PFSK-1 (cell line): Measurements from ENCODE around the gene TMEM30A.

Experiments
- FOXP2 ChIP-seq: optimal IDR thresholded peaks from 2 replicates; pipeline ENCODE3; 2011; ENCODE audit warnings: borderline replicate concordance, control low read depth, inconsistent platforms; ENCODE audit not compliant: insufficient read depth; ENCODE audit errors: extremely low read length, extremely low read depth
- POLR2AphosphoS5 ChIP-seq: IDR thresholded peaks from 2 replicates; pipeline ENCODE4 v1.6.1; 2012; ENCODE audit warnings: low read depth, mild to moderate bottlenecking, control low read depth, low read length, moderate library complexity
- SIN3A ChIP-seq: IDR thresholded peaks from 2 replicates; pipeline ENCODE4 v1.6.1; 2012; ENCODE audit warnings: mild to moderate bottlenecking, low read length, moderate library complexity, borderline replicate concordance; ENCODE audit not compliant: insufficient read depth
- TAF1 ChIP-seq: IDR thresholded peaks from 2 replicates; pipeline ENCODE4 v1.6.1; 2012; ENCODE audit warnings: low read length, control low read depth, borderline replicate concordance; ENCODE audit not compliant: insufficient read depth
- TF ChIP-seq, protein P1 (sequence below), 2 experiments: IDR thresholded peaks; 2 replicates each; pipeline versions ENCODE4 v1.6.1 to v1.8.0; 2011 to 2012; ENCODE audit warnings: low read depth in 2 of 2, low read length in 2 of 2, control low read depth in 1 of 2, inconsistent platforms in 1 of 2, mild to moderate bottlenecking in 1 of 2, moderate library complexity in 1 of 2; ENCODE audit not compliant: insufficient read depth in 1 of 2

Gene TMEM30A

DNA sequence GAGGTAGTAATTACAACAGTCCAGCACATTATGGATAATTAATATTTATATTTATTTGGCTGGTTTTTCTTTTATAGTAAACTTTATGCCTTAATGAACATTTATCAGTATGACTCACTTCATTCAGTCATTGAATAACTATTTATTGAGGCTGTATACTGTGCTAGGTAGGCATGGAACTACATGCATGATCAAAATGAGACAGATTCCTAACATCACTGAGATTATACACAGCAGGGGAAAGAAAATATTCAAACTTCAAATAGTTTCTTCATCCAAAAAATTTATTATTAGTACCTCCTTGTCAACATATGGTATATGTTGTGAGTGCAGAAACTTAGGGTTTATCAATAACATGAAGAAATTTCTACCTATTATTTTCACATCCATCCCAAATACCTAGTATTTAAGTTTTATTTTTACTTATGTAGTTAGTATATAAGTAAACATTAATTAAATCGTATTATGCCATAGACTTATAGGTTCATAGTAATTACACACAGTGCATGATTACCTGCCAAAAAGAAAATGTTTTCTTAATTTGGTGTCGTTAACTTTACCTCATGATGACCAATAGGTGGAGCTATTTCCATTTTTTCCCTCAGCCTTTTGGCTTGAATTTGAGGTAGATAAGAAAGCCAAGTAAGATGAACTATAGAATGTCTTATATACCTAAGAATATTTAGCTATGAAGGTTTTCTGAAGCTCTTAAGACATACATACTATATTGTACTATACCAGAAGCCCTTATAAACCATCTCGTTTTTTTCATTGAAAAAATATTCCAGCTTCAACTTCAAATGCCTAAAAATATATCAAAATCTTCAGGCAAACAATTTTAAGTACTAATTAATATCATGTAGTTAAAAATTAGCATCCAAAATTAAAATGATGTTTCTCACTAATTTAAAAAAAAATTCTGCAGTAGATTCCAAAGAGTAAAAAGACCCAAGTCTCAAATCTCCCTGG is 12.5 kb upstream of the TMEM30A start:
- TF ChIP-seq TAF1 = no peak
- no peak for TF ChIP-seq POLR2AphosphoS5
- TF ChIP-seq FOXP2 = no peak
- TF ChIP-seq, protein P1, sequence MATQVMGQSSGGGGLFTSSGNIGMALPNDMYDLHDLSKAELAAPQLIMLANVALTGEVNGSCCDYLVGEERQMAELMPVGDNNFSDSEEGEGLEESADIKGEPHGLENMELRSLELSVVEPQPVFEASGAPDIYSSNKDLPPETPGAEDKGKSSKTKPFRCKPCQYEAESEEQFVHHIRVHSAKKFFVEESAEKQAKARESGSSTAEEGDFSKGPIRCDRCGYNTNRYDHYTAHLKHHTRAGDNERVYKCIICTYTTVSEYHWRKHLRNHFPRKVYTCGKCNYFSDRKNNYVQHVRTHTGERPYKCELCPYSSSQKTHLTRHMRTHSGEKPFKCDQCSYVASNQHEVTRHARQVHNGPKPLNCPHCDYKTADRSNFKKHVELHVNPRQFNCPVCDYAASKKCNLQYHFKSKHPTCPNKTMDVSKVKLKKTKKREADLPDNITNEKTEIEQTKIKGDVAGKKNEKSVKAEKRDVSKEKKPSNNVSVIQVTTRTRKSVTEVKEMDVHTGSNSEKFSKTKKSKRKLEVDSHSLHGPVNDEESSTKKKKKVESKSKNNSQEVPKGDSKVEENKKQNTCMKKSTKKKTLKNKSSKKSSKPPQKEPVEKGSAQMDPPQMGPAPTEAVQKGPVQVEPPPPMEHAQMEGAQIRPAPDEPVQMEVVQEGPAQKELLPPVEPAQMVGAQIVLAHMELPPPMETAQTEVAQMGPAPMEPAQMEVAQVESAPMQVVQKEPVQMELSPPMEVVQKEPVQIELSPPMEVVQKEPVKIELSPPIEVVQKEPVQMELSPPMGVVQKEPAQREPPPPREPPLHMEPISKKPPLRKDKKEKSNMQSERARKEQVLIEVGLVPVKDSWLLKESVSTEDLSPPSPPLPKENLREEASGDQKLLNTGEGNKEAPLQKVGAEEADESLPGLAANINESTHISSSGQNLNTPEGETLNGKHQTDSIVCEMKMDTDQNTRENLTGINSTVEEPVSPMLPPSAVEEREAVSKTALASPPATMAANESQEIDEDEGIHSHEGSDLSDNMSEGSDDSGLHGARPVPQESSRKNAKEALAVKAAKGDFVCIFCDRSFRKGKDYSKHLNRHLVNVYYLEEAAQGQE (IDR thresholded peaks at IDR 0.05; ENCODE audit: insufficient read depth in 1 of 2, low read depth in 2 of 2, low read length in 2 of 2) = no peak
- no peak for TF ChIP-seq SIN3A

DNA sequence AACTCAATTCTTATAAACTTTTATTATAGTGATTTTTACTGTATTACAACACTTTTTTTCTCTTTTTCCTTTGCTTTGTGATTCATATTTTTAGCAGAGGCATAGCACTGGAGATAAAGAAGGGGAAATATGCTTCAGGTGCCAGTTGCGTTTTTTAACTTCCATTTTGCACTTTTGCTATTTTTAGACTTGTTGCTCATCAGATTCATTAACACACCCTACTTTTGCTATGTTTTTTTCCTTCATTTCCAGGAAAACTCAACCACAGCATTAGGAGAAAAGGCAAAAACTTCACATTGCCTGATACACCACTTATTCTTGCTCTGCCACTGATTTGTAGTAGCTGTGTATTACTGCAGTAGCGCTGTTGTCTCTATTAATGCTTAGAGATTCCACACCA is 8.0 kb upstream of the TMEM30A start:
- TF ChIP-seq FOXP2 (no peak), TAF1 (no peak), POLR2AphosphoS5 (no peak), SIN3A (no peak)
- TF ChIP-seq, protein P1 (IDR thresholded peaks at IDR 0.05; ENCODE audit: insufficient read depth in 1 of 2, low read depth in 2 of 2, low read length in 2 of 2) = no peak

DNA sequence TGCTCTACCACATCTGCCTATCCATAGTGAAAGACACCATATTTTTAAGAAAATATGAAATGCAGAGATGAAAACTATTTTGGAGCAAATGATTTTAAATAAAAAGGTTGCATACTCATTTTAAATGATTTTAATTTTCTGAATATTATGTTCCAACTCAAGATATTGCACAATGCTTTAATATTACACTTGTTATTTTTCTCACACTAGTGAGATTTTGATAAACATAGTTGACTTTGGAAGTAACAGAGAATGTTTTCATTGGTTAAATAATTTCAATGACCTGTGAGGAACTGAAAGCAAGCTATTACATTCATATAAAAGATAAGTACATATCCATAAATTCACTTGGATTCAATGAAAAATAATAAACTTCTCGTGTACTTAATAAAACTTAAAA is 7.2 kb upstream of the TMEM30A start:
- TF ChIP-seq SIN3A (no peak), POLR2AphosphoS5 (no peak), TAF1 (no peak)
- TF ChIP-seq, protein P1 (IDR thresholded peaks at IDR 0.05; ENCODE audit: insufficient read depth in 1 of 2, low read depth in 2 of 2, low read length in 2 of 2) = no peak

DNA sequence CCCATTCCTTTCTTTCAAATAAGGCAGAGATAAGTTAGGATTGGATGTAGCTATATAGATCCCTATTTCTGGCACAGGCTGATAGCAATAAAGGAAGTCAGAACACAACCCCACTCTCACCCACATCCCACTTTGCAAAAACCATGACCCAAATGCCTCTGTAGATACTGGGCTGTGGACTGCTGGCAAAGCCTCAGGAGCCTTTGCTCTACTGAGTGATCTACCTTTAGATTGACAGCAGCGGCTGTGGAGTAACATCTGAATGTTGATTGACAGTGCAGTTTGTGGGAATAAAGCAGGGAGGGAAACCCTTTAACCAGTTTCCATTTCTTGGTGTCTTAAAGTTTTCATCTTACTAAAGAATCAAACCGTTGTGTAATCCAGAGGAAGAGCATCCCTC is 6.7 kb upstream of the TMEM30A start:
- no peak for TF ChIP-seq TAF1
- TF ChIP-seq FOXP2 = no peak
- no peak for TF ChIP-seq SIN3A
- no peak for TF ChIP-seq POLR2AphosphoS5
- TF ChIP-seq, protein P1 (IDR thresholded peaks at IDR 0.05; ENCODE audit: insufficient read depth in 1 of 2, low read depth in 2 of 2, low read length in 2 of 2) = no peak
